Measurements from ENCODE around the gene GANC.

The GANC gene

DNA sequence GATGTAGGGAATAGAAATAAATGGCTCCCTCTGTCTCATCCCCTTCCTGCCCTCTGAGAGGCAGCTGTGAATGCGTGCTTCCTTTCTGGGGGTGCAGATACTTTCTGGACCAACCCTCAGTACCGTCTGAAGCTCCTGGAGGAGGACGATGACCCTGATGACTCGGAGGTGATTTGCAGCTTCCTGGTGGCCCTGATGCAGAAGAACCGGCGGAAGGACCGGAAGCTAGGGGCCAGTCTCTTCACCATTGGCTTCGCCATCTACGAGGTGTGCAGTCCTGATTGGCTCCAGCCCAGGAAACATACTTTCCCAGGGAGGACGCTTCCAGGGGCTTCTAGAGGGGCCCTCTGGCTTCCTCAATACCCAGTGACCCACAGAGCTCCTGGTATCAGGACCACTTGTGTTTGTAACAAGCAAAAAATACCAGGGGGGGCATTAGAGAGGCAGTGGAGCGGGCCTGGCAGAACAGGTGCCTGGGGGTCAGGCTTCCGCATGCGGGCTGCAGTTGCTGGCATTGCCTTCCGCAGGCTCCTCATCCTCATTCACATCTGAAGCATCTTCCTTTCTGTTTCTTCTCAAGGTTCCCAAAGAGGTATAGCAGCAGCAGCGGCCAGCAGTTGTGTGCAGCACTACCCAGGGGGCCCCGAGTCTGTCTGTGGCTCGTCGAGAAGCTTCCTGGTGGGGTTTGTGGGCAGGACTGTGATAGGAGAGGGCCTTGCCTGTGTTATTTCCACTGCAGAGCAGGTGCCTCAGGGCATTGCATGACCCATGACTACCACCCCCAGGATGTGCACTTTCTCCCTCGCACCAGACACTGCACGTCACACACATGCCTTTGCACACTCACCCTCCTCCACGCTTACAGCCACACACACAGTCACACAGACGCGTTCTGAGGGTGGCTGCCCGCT lies 128.8 kb downstream of the GANC start:
- DNase-seq (ENCODE audit: extremely low spot score): peak; percentile 56
- TF ChIP-seq, protein P1, sequence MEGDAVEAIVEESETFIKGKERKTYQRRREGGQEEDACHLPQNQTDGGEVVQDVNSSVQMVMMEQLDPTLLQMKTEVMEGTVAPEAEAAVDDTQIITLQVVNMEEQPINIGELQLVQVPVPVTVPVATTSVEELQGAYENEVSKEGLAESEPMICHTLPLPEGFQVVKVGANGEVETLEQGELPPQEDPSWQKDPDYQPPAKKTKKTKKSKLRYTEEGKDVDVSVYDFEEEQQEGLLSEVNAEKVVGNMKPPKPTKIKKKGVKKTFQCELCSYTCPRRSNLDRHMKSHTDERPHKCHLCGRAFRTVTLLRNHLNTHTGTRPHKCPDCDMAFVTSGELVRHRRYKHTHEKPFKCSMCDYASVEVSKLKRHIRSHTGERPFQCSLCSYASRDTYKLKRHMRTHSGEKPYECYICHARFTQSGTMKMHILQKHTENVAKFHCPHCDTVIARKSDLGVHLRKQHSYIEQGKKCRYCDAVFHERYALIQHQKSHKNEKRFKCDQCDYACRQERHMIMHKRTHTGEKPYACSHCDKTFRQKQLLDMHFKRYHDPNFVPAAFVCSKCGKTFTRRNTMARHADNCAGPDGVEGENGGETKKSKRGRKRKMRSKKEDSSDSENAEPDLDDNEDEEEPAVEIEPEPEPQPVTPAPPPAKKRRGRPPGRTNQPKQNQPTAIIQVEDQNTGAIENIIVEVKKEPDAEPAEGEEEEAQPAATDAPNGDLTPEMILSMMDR (IDR thresholded peaks at IDR 0.05; ENCODE audit: control extremely low read depth, extremely low read depth, low read depth, missing control alignments): no peak
- ChIA-PET POLR2A (no interaction called here), CTCF (interaction anchor here (1.0 to 1.5 kb wide), 2 partner anchors 17 to 70 kb away, joined by 3 read pairs; no protein-coding TSS in a partner anchor)

GRCh38 chr15:42402455-42403205 lies 129.6 kb downstream of the GANC start:
- DNase-seq (ENCODE audit: extremely low spot score): no peak
- TF ChIP-seq, protein P1 (IDR thresholded peaks at IDR 0.05; ENCODE audit: control extremely low read depth, extremely low read depth, low read depth, missing control alignments): no peak
- ChIA-PET CTCF (interaction anchor here (1.2 to 1.5 kb wide), 2 partner anchors 17 to 18 kb away, joined by 3 to 5 read pairs; no protein-coding TSS in a partner anchor), POLR2A (interaction anchor here (0.6 kb wide), 1 partner anchor 26 kb away, joined by 4 read pairs; no protein-coding TSS in a partner anchor)

- no peak for DNase-seq (ENCODE audit: extremely low spot score)
- ChIA-PET POLR2A (no interaction called here), CTCF (interaction anchor here (1.2 kb wide), 1 partner anchor 18 kb away, joined by 5 read pairs; no protein-coding TSS in a partner anchor)
- TF ChIP-seq, protein P1 (IDR thresholded peaks at IDR 0.05; ENCODE audit: control extremely low read depth, extremely low read depth, low read depth, missing control alignments): no peak
Measured at GRCh38 chr15:42403389-42403788, 130.4 kb downstream of the GANC start.

- TF ChIP-seq, protein P1 (IDR thresholded peaks at IDR 0.05; ENCODE audit: control extremely low read depth, extremely low read depth, low read depth, missing control alignments): no peak
- ChIA-PET POLR2A (no interaction called here), CTCF (no interaction called here)
- no peak for DNase-seq (ENCODE audit: extremely low spot score)
Measured at GRCh38 chr15:42404461-42405235, 131.6 kb downstream of the GANC start.

DNA sequence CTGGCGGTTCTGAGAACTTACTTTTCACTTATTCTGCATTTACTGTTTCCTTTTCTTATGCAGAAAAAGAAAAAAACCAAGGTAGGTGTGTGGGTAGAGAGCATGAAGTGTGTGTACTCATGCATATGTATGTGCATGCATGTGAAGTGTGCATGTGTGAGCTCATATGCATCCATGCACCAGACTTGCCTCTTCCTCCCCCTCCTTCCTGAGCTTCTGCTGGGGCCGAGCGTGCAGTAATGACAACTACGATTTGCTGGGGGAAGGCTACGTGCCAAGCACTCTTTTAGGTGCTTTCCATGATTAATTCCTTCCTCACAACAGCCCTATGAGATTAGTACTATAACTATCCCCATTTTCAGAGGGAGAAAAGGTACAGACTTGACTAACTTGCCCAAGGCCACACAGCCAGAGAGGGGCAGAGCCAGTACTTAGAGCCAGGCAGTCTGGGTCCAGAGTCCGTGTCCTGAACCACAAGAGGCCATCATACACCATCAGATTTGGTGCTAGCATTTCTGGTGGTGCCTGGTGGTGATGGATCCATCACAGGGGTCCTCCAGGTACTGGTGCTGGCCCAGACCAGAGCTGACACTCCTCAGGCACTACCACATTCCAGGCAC lies 133.0 kb downstream of the GANC start:
- DNase-seq (ENCODE audit: extremely low spot score): no peak
- ChIA-PET CTCF (no interaction called here), POLR2A (no interaction called here)
- TF ChIP-seq, protein P1 (IDR thresholded peaks at IDR 0.05; ENCODE audit: control extremely low read depth, extremely low read depth, low read depth, missing control alignments): no peak
